HG03354 (cell line): ENCODE data around the gene UMOD.

ENCODE experiments used
- ATAC-seq: cut with Tn5 transposase; IDR thresholded peaks from one replicate; pipeline ENCODE4 v1.9.1; 2021; ENCODE audit warnings: mild to moderate bottlenecking; ENCODE audit not compliant: unreplicated experiment, poor library complexity, severe bottlenecking

The UMOD gene

DNA sequence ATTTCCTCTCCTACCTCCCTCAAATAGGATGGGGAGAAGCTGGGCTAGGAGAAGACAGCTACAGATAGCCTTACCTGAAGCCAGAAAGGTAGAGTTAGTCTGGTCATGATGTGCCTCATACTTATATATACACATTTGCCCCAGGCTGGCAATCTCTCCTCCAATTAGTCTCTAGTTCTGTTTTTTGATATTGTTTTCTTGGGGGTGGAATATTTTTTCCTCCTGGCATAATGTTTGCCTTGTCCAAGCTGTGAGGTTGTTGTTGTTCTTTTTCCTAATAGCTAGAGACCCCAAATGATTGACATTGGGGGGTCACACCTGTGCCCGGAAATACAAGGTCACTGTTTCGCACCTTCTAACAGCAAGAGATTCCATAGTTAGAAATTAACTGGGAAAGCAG is at the start of gene UMOD:
Gene UMOD (minus strand): TSS at position 101 of the 400 bp plus-strand sequence. CDS start 1,978 bp downstream, outside the sequence.
- no peak for ATAC-seq

DNA sequence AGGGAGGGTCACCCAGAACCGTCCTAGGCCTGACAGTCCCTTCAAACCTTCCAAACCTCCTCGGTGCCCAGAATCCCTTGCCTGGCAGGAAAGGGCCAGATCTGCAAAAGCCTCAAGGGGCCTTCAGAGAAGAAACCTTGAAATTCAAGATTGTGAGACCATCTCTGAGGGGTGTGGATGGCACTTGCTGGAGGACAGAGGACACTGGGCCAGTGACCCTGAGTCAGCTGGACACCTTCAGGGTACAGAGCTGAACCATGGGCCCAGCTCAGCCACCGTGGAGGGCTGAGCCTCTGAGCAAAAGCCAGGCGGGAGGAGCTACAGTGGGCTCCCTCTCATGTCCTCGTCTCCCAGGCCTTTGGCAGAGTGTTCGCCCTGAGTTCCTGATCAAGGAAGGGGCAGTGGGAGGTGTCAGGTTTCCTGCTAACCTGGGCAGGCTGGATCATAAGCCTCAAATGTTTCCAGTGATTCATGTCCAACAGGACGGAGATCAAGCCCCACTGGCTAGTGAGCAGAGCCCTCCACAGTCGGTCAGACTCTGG is 49.0 kb upstream of the UMOD start:
- ATAC-seq, result no peak

- no peak for ATAC-seq
Observed at GRCh38 chr16:20401066-20401465, 48.6 kb upstream of the UMOD start.

GRCh38 chr16:20399185-20399584 is 46.7 kb upstream of the UMOD start:
- no peak for ATAC-seq

DNA sequence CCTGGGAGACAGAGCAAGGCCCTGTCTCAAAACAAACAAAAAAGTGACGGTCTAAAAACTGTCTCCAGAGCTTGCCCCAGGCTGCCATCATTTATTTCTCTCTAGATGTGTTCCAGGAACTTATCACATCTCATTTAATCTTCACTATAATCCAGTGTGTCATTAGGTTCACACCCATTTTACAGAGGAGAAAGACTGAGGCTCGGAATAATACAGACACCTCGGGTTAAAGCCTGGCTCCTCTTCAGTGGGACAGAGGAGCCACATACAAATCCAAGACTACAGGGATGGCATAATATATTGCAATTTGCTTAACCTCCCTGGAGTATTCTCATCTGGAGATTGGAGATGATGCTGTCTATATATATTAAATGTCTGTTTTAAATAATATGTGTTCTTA is 46.1 kb upstream of the UMOD start:
- ATAC-seq, result no peak

DNA sequence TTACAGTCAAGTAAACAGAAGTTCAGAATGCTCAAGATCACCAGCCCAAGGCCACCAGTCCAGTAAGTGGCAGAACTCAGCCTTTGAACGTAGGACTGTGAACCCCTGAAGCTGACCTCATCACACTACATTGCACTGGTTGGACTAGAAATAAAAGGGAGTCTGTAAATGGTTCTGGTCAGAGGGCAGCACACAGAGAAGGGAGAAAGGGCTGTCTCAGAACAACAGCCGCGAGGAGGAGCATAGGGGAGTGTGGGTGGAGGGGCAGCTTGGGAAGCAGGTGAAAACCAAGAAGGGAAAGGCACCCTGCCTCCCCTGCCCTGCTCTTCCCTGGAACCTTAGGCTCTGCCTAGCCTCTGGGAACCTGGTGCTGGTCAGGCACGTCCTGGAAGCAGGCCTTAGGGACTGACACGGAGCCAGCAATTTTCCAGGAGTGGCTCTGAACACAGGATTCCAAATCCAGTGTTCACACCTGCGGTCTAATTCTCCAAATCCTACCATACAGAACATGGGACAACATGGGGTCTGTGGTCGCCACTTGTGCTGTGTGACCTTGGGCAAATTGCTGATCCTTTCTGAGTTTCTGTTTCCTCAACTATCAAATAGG is 45.1 kb upstream of the UMOD start:
- ATAC-seq, result no peak

DNA sequence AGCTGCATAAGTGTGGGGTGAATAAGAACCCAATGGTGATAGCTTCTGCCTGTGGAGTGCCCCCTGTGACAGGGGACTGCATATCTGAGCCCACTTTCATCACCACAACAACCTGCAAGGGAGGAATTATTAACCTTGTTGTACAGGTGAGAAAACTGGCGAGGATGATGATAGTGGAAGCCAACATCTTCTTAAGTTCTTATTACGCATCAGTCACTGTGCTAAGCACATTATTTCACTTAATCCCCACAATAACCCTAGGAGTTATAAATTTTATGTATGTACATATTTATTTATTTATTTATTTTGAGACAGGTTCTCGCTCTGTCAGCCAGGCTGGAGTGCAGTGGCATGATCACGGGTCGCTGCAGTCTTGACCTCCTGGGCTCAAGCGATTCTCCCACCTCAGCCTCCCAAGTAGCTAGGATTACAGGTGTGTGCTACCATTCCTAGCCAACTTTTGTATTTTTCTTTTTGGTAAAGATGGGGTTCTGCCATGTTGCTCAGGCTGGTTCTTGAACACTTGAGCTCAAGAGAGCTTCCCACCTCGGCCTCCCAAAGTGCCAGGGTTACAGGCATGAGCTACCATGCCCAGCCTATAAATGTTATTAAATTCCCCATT is 44.4 kb upstream of the UMOD start:
- ATAC-seq, result no peak

DNA sequence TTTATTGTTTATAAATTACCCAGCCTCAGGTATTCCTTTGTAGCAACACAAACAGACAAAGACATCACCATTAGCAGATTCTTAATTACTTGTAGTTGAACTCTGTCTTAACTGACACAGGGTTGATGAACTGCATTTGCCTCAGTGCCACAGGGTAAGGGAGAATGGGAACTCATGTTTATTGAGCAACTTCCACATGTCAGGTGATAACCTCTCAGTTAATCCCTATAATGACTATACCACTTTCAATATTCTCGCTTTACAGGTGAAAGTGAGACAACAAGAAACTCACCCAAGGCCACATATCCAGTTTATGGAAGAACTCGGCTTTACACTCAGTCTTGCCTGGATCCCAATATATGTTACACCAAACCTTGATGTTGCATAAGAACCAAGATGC is 43.4 kb upstream of the UMOD start:
- no peak for ATAC-seq

GRCh38 chr16:20393801-20394577 is 41.5 kb upstream of the UMOD start:
- ATAC-seq, result no peak

GRCh38 chr16:20391045-20391444 is 38.5 kb upstream of the UMOD start:
- no peak for ATAC-seq

GRCh38 chr16:20388854-20389253 is 36.3 kb upstream of the UMOD start:
- no peak for ATAC-seq

- no peak for ATAC-seq
Observed at GRCh38 chr16:20387978-20388377, 35.5 kb upstream of the UMOD start.

GRCh38 chr16:20385844-20386832 is 33.6 kb upstream of the UMOD start:
- ATAC-seq, result no peak

DNA sequence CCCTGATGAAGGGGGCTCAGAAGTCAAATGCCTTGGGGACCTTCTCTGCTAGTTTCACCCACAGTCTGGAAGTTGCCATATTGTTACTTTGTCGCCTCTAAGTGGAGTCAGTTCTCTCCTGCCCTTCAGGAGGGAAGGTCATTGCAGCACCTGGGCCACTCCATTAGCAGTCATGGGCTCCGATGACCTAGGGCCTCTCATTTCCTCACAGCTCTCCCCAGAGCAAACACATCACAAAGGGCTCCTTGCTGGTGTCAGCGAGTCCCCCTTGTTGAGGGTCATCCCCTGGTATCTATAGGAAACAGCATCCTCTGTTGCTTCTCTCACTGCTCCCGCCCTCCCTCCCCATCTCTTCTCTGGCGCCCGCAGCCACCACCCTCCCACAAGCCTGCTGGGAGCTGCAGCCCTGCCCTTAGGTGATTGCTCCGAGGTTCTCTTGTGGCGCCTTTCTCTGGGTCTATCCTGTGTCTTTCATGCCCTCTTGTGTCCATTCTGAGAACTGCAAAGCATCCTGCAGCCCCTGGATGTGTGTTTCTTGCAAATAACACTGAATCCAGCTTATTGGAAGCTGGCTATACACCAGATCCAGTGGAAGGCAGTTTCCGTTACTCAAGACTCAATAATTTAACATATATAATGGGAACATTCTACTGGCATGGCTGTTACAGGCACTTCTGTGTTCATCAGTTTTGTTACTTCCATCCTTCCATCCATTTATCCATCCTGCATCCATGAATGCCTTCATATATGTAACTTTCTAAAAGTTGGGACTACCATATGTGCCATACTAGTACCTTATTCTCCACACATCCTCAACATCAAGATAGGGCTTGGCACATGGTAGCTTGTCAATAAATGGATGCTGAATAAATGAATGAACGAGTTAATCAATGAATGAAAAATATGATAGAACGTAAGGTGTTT is 30.9 kb upstream of the UMOD start:
- peak; percentile 64 for ATAC-seq

GRCh38 chr16:20382202-20382948 is 29.9 kb upstream of the UMOD start:
- no peak for ATAC-seq

DNA sequence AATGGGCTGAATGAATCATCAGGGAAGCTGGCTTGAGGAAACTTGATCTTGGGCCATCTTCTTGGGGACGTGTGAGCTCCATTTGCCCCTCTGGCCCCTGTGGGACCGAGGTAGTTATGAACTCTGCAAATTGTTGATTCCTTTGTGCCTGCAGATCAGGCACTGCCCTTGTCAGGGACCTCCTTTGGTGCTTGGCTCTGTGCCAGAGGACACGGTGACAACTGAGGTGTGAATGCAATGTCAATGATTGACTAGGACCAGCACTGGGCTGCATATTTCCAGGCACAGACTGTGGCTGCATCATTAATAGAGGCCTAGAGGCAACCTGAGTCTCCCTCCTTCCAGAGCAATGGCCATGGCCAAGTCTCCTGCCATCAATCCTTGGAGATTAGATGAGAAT is 28.3 kb upstream of the UMOD start:
- ATAC-seq, result no peak

DNA sequence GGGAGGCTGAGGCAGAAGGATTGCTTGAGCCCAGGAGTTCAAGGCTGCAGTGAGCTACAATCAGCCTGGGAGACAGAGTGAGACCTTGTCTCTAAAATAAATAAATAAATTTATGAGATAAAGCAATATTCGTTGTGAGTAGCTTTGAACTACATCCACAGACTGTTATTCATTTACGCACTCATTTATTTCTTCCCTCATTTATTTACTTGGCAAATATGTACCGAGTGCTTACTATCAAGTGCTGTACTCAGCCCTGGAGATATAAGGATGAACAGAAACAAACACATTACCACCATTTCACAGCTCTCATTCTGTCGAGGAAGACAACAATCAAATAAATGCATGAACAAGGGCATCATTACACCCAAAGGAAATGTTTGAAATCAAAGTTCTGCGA is 24.7 kb upstream of the UMOD start:
- no peak for ATAC-seq

DNA sequence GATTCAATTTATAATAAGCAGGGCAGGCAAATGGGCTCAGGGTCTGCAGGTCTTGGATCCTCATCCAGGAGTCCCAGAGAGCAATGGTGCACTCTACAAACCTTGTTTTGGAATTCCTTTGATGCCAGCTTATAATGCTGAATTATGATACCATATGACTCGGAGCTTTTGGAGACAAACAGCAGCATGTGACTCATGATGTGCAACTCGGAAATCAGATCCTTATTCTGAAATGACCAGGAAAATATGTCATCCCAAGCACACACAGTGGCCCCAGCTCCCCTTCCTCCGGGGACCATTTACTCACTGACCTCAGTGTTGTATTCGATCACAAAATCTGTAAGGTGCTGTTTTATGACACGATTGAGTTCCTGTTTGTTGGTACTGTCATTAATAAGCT is 20.2 kb upstream of the UMOD start:
- no peak for ATAC-seq
